WTC11 (cell line): ENCODE results near the gene GPR183.

Experiments
- AFF4 ChIP-seq: sonication (generic); formaldehyde crosslinking; IDR thresholded peaks from 2 replicates; pipeline ENCODE4 v1.8.1; 2023; ENCODE audit warnings: mild to moderate bottlenecking, missing genetic modification reagents, borderline replicate concordance
- CBFB ChIP-seq: sonication (generic); formaldehyde crosslinking; IDR thresholded peaks from 2 replicates; pipeline ENCODE4 v1.8.1; 2022; ENCODE audit warnings: mild to moderate bottlenecking, low read depth, missing genetic modification reagents
- CTCF ChIP-seq: fragments of 200-600 bp; IDR thresholded peaks from 2 replicates; pipeline ENCODE4 v1.8.0; 2022; ENCODE audit warnings: antibody characterized with exemption
- ESRRA ChIP-seq: sonication (generic); formaldehyde crosslinking; IDR thresholded peaks from 2 replicates; pipeline ENCODE4 v1.8.1; 2022; ENCODE audit warnings: mild to moderate bottlenecking, missing genetic modification reagents, borderline replicate concordance
- FOXP1 ChIP-seq: sonication (generic); formaldehyde crosslinking; IDR thresholded peaks from 2 replicates; pipeline ENCODE4 v1.8.0; 2022; ENCODE audit warnings: missing genetic modification reagents, mild to moderate bottlenecking, moderate library complexity, borderline replicate concordance
- GTF2I ChIP-seq: fragments of 250-450 bp; sonication (Bioruptor Pico); conservative IDR thresholded peaks from 2 replicates; pipeline ENCODE4 v1.4.0; 2021; ENCODE audit warnings: mild to moderate bottlenecking
- HMGXB4 ChIP-seq: sonication (generic); formaldehyde crosslinking; IDR thresholded peaks from 2 replicates; pipeline ENCODE4 v1.8.1; 2023; ENCODE audit warnings: mild to moderate bottlenecking, moderate library complexity, missing genetic modification reagents
- MAX ChIP-seq: sonication (generic); formaldehyde crosslinking; IDR thresholded peaks from 2 replicates; pipeline ENCODE4 v1.8.0; 2022; ENCODE audit warnings: mild to moderate bottlenecking, missing genetic modification reagents
- PRRX2 ChIP-seq: fragments of 250-450 bp; sonication (Bioruptor Pico); IDR thresholded peaks from 2 replicates; pipeline ENCODE4 v1.8.0; 2021; ENCODE audit warnings: mild to moderate bottlenecking
- STAT6 ChIP-seq: sonication (generic); formaldehyde crosslinking; conservative IDR thresholded peaks from 2 replicates; pipeline ENCODE4 v1.8.1; 2023; ENCODE audit warnings: mild to moderate bottlenecking, low read depth, missing genetic modification reagents, moderate library complexity
- USF2 ChIP-seq: sonication (generic); formaldehyde crosslinking; IDR thresholded peaks from 2 replicates; pipeline ENCODE4 v1.8.1; 2023; ENCODE audit warnings: mild to moderate bottlenecking, missing genetic modification reagents, moderate library complexity
- ZNF396 ChIP-seq: fragments of 250-450 bp; sonication (Bioruptor Pico); IDR thresholded peaks from 2 replicates; pipeline ENCODE4 v1.8.0; 2021; ENCODE audit warnings: mild to moderate bottlenecking, moderate library complexity, borderline replicate concordance

- TF ChIP-seq ZNF396 (no peak), ESRRA (no peak), PRRX2 (no peak), CTCF (no peak), USF2 (CRISPR knock-in tag) (no peak), FOXP1 (CRISPR knock-in tag) (no peak), STAT6 (CRISPR knock-in tag) (no peak), HMGXB4 (CRISPR knock-in tag) (no peak), MAX (CRISPR knock-in tag) (no peak), CBFB (CRISPR knock-in tag) (no peak), AFF4 (no peak), GTF2I (CRISPR knock-in tag) (no peak)
These were observed 13.7 kb upstream of the GPR183 start for GRCh38 chr13:99320693-99321481.
